WERI-Rb-1 (cell line): ENCODE measurements around the gene LCTL.

ENCODE experiments used
- DNase-seq: peaks from one replicate; pipeline ENCODE4 v3.0.0-alpha.2; 2020
- H3K27ac ChIP-seq: fragments of 250-450 bp; sonication (Bioruptor Pico); 2 replicates; pipeline ENCODE4 v1.5.1; 2020; ENCODE audit warnings: mild to moderate bottlenecking, moderate library complexity
- H3K27me3 ChIP-seq: fragments of 250-450 bp; sonication (Bioruptor Pico); 2 replicates; pipeline ENCODE4 v1.5.1; 2021; ENCODE audit warnings: mild to moderate bottlenecking, low read depth, moderate library complexity; ENCODE audit not compliant: insufficient read depth, severe bottlenecking
- H3K36me3 ChIP-seq: fragments of 250-450 bp; sonication (Bioruptor Pico); 2 replicates; pipeline ENCODE4 v1.5.1; 2020; ENCODE audit warnings: mild to moderate bottlenecking, moderate library complexity
- H3K4me3 ChIP-seq: 2 replicates; pipeline ENCODE4 v1.5.1; 2011; ENCODE audit warnings: low read depth, mild to moderate bottlenecking, control low read depth, low read length
- H3K9me3 ChIP-seq: fragments of 250-450 bp; sonication (Bioruptor Pico); 2 replicates; pipeline ENCODE4 v1.5.1; 2021; ENCODE audit warnings: mild to moderate bottlenecking, moderate library complexity; ENCODE audit not compliant: severe bottlenecking
- TF ChIP-seq, protein P1 (sequence below): IDR thresholded peaks from 2 replicates; pipeline ENCODE4 v1.5.1; 2011; ENCODE audit warnings: low read depth, mild to moderate bottlenecking, control low read depth, inconsistent platforms, low read length

LCTL gene

DNA sequence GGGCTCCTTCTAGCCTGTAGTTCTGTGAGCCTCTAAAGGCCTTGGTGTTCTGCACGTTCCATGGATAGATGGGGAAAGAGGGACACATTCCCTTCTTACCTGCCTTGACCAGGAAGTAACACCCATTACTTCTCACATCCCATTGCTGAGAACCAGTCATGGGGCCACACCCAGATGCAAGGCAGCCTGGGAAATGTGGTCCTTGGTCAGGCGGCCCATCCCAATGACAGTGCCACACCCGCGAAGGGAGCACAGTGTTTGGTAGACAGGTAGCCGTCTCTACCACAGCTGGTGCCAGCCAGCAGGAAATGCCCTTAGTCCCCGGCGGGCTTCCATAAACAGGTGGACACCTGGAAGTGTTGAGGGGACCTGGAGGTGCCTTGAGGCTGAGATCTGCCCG is 23.2 kb upstream of the LCTL start:
- no peak overlapping the region for H3K27ac ChIP-seq
- no peaks in the 10 kb centered on the region for H3K9me3 ChIP-seq
- H3K36me3 ChIP-seq, result no peaks in the 10 kb centered on the region
- no peaks in the 10 kb centered on the region for H3K27me3 ChIP-seq
- no peak overlapping the region for H3K4me3 ChIP-seq
- TF ChIP-seq, protein P1, sequence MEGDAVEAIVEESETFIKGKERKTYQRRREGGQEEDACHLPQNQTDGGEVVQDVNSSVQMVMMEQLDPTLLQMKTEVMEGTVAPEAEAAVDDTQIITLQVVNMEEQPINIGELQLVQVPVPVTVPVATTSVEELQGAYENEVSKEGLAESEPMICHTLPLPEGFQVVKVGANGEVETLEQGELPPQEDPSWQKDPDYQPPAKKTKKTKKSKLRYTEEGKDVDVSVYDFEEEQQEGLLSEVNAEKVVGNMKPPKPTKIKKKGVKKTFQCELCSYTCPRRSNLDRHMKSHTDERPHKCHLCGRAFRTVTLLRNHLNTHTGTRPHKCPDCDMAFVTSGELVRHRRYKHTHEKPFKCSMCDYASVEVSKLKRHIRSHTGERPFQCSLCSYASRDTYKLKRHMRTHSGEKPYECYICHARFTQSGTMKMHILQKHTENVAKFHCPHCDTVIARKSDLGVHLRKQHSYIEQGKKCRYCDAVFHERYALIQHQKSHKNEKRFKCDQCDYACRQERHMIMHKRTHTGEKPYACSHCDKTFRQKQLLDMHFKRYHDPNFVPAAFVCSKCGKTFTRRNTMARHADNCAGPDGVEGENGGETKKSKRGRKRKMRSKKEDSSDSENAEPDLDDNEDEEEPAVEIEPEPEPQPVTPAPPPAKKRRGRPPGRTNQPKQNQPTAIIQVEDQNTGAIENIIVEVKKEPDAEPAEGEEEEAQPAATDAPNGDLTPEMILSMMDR, result no peak
- DNase-seq, result no peak

DNA sequence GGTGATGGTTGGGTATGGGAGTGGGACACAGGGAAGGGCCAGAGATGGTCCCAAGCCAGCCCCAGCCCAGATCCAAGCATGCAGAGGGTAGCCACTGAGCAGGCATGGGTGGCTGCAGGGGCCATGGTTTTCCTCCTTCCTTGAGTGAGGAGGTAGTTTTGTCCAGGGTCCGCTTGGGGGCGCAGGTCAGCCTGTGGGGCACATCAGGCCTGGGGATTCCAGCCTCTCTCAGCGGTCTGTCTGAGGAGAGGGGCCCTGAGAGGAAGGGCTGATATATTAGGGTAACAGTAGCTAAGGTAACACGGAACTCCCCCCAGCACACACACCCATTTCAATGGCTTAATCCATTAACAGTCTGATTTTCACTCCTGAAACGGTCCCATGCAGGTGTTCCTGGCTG is 22.7 kb upstream of the LCTL start:
- Histone ChIP-seq H3K4me3 (no peak overlapping the region), H3K36me3 (no peaks in the 10 kb centered on the region), H3K9me3 (no peaks in the 10 kb centered on the region), H3K27ac (no peak overlapping the region), H3K27me3 (no peaks in the 10 kb centered on the region)
- TF ChIP-seq, protein P1, result no peak
- no peak for DNase-seq

DNA sequence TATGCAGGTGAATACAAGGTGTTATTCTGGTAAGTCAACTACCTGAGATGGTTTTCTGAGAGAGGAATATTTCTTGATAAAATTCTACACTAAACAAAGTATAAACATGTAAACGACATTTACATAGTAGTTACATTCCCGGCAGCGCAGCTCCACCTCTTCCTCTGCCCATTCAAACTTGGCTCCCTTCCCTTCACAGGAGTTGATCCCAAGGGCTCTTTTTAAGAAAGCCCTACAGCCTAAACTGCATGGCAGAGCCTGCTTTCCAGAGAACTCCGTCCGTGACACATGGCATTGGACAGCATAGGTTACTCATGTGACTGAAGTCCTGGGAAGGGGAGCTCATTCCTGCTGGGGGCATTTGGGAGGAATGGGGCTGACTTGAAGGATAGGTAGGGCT is 22.0 kb upstream of the LCTL start:
- no peaks in the 10 kb centered on the region for H3K36me3 ChIP-seq
- DNase-seq, result no peak
- H3K27me3 ChIP-seq, result no peaks in the 10 kb centered on the region
- no peak overlapping the region for H3K27ac ChIP-seq
- H3K9me3 ChIP-seq, result no peaks in the 10 kb centered on the region
- H3K4me3 ChIP-seq, result no peak overlapping the region
- TF ChIP-seq, protein P1, result no peak

DNA sequence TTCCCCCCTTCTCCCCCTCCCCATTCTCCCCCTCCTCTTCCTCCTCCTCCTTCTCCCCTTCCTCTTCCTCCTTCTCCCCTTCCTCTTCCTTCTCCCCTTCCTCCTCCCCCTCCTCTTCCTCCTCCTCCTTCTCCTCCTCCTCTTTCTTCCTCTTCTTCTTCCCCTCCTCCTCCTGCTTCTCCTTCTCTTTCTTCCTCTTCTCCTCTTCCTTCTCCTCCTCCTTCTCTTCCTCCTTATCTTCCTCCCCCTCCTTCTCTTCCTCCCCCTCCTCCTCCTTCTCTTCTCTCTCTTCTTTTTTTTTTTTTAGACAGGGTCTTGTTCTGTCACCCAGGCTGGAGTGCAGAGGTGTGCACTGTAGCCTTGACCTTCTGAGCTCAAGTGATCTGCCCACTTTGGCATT is 21.2 kb upstream of the LCTL start:
- no peak for DNase-seq
- TF ChIP-seq, protein P1, result no peak
- H3K27ac ChIP-seq, result no peak overlapping the region
- no peaks in the 10 kb centered on the region for H3K27me3 ChIP-seq
- no peaks in the 10 kb centered on the region for H3K36me3 ChIP-seq
- no peaks in the 10 kb centered on the region for H3K9me3 ChIP-seq
- no peak overlapping the region for H3K4me3 ChIP-seq

DNA sequence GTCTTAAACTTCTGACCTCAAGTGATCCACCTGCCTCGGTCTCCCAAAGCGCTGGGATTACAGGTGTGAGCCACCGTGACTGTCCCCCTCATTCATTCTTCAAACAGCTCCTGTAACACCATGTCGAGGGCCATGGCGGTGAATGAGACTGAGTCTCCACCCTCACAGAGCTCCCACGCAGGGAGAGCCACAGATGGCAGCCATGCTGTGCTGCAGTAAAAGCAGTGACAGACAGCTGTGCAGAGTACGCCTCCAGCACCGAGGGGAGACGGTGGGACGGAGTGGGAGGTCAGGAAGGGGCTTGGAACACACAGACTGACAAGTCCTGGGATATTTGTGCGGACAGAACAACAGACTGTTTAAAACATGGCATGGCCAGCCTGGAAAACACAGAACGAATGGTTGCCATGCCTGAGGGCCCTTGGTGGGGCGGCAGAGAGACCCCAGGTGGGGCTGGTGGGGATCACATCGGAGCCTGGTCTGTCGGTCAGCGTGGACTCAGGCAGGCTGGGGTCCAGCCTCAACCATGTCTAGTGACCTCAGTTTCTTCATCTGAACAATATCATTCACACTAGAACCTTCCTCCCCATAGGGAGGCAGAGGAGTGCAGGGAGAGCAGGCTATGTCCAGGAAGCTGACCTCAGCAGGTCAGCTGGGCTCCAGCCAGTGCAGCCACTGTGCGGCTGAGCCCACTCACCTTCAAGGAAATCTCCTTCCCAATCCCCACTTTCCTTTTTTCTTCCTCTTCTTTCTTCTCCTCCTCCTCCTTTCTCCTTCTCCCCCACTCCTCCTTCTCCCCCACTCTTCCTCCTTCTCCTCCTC is 20.6 kb upstream of the LCTL start:
- H3K36me3 ChIP-seq, result no peaks in the 10 kb centered on the region
- no peaks in the 10 kb centered on the region for H3K9me3 ChIP-seq
- no peak overlapping the region for H3K4me3 ChIP-seq
- TF ChIP-seq, protein P1, result no peak
- no peaks in the 10 kb centered on the region for H3K27me3 ChIP-seq
- no peak overlapping the region for H3K27ac ChIP-seq
- DNase-seq, result no peak
